ENCODE results near the gene ADD3. TPM values are rescaled to one million over a fixed set of nuclear protein-coding genes. Genes with fewer than 3 reads are reported as not detected.

The ADD3 gene
- total RNA-seq, 1 experiment from 2014 or later, result 86.7 TPM

DNA sequence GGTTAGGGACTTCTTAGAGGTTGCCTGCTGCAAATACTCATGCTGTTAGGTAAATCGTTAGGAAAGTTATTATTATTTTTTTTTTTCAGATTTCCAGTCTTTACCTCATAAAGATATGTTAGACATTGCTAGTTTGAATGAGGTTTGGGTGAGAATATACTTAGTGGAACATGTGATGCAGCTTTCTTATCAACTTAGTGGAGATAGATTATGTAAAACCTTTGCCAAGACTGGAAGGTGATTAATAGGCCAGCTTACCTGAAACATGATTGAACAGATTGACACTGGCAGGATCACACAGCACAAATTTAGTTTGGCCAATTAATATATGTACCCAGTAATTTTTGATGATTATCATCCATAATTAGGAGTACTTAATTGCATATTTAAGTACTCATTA lies 32.3 kb downstream of the ADD3 start:
- Mint-ChIP-seq H3K4me1 (peaks cover 40% of the 10 kb centered on the region), H3K27ac (no peak overlapping the region), H3K27me3 (ENCODE audit: low read depth) (no peaks in the 10 kb centered on the region), H3K36me3 (no peaks in the 10 kb centered on the region), H3K9me3 (peaks cover 4% of the 10 kb centered on the region; the same call in 1 of the 2 replicates), H3K4me3 (no peak overlapping the region)
- ChIA-PET CTCF (interaction anchor here (1.1 kb wide), 1 partner anchor 156 kb away, joined by 4 read pairs; no protein-coding TSS in a partner anchor), POLR2A (no interaction called here)
- TF ChIP-seq JUN (CRISPR knock-in tag; IDR thresholded peaks at IDR 0.05) (no peak), ZSCAN18 (CRISPR knock-in tag; IDR thresholded peaks at IDR 0.05) (no peak), CREM (CRISPR knock-in tag; IDR thresholded peaks at IDR 0.05) (no peak), TCF7 (CRISPR knock-in tag; IDR thresholded peaks at IDR 0.05; ENCODE audit: low read depth) (no peak), CREB1 (CRISPR knock-in tag; IDR thresholded peaks at IDR 0.05) (no peak), ZNF396 (CRISPR knock-in tag; IDR thresholded peaks at IDR 0.05; ENCODE audit: borderline replicate concordance) (no peak), AFF4 (CRISPR knock-in tag; IDR thresholded peaks at IDR 0.05; ENCODE audit: borderline replicate concordance) (no peak), FOXP1 (CRISPR knock-in tag; IDR thresholded peaks at IDR 0.05; ENCODE audit: borderline replicate concordance) (no peak), IRF2 (CRISPR knock-in tag; IDR thresholded peaks at IDR 0.05; ENCODE audit: borderline replicate concordance, low read depth) (no peak), CBFB (CRISPR knock-in tag; IDR thresholded peaks at IDR 0.05; ENCODE audit: low read depth) (no peak), JAZF1 (CRISPR knock-in tag; IDR thresholded peaks at IDR 0.05) (no peak), ATF1 (CRISPR knock-in tag; IDR thresholded peaks at IDR 0.05) (no peak), ZNF512 (CRISPR knock-in tag; IDR thresholded peaks at IDR 0.05; ENCODE audit: borderline replicate concordance) (no peak)
- TF ChIP-seq, protein P1, sequence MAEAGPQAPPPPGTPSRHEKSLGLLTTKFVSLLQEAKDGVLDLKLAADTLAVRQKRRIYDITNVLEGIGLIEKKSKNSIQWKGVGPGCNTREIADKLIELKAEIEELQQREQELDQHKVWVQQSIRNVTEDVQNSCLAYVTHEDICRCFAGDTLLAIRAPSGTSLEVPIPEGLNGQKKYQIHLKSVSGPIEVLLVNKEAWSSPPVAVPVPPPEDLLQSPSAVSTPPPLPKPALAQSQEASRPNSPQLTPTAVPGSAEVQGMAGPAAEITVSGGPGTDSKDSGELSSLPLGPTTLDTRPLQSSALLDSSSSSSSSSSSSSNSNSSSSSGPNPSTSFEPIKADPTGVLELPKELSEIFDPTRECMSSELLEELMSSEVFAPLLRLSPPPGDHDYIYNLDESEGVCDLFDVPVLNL (CRISPR knock-in tag; IDR thresholded peaks at IDR 0.05; ENCODE audit: borderline replicate concordance, low read depth), result no peak
- TF ChIP-seq, protein P2, sequence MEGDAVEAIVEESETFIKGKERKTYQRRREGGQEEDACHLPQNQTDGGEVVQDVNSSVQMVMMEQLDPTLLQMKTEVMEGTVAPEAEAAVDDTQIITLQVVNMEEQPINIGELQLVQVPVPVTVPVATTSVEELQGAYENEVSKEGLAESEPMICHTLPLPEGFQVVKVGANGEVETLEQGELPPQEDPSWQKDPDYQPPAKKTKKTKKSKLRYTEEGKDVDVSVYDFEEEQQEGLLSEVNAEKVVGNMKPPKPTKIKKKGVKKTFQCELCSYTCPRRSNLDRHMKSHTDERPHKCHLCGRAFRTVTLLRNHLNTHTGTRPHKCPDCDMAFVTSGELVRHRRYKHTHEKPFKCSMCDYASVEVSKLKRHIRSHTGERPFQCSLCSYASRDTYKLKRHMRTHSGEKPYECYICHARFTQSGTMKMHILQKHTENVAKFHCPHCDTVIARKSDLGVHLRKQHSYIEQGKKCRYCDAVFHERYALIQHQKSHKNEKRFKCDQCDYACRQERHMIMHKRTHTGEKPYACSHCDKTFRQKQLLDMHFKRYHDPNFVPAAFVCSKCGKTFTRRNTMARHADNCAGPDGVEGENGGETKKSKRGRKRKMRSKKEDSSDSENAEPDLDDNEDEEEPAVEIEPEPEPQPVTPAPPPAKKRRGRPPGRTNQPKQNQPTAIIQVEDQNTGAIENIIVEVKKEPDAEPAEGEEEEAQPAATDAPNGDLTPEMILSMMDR (IDR thresholded peaks at IDR 0.05), result no peak
- TF ChIP-seq, protein P3, sequence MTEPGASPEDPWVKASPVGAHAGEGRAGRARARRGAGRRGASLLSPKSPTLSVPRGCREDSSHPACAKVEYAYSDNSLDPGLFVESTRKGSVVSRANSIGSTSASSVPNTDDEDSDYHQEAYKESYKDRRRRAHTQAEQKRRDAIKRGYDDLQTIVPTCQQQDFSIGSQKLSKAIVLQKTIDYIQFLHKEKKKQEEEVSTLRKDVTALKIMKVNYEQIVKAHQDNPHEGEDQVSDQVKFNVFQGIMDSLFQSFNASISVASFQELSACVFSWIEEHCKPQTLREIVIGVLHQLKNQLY (CRISPR knock-in tag; IDR thresholded peaks at IDR 0.05), result no peak
- no peak for ATAC-seq
- no peak for DNase-seq (ENCODE audit: low spot score)

All from WTC11 (cell line).